SK-N-SH (cell line): Measurements from ENCODE around the gene PLEKHG7. TPM values are rescaled to one million over a fixed set of nuclear protein-coding genes. Genes with fewer than 3 reads are reported as not detected.

Experiments
- CTCF ChIA-PET: fragments of 300-600, 350-600 bp; formaldehyde crosslinking; extraction: SDS; loops from one replicate; lab custom pipeline; 2021; lab: Yijun Ruan, JAX
- POLR2A ChIA-PET: fragments of 350-600 bp; sonication (Branson Sonifier 250); formaldehyde crosslinking; extraction: SDS; loops from one replicate; lab custom pipeline; 2020; ENCODE audit warnings: antibody characterized with exemption, inconsistent platforms; lab: Yijun Ruan, JAX
- DNase-seq: peaks from one replicate; pipeline ENCODE4 v3.0.0; 2012
- H2AFZ ChIP-seq: fragments of 200-600 bp; sonication (generic); 2 replicates; pipeline ENCODE4 v1.8.1; 2016; ENCODE audit warnings: antibody characterized with exemption, mild to moderate bottlenecking, low read depth
- H3F3A ChIP-seq: fragments of 200-600 bp; sonication (generic); replicated peaks from 2 replicates; pipeline ENCODE3; 2016; ENCODE audit warnings: antibody characterized with exemption, mild to moderate bottlenecking; ENCODE audit not compliant: insufficient read depth
- H3K27ac ChIP-seq, 2 experiments: fragments of 200-500 bp in 1 of 2; fragments of 200-600 bp in 1 of 2; sonication (Bioruptor generic) in 1 of 2; sonication (generic), shearing (Covaris generic) in 1 of 2; 2 replicates each; pipeline versions ENCODE4 v1.5.1 to v1.6.1; 2014 to 2016; ENCODE audit warnings: low read depth in 2 of 2, inconsistent platforms in 1 of 2, low read length in 1 of 2, mild to moderate bottlenecking in 1 of 2, mixed read lengths in 1 of 2
- H3K27me3 ChIP-seq: fragments of 200-600 bp; sonication (generic), shearing (Covaris generic); 2 replicates; pipeline ENCODE4 v1.6.1; 2016; ENCODE audit warnings: mixed run types; ENCODE audit not compliant: insufficient read depth
- H3K36me3 ChIP-seq, 2 experiments: fragments of 200-500 bp in 1 of 2; fragments of 200-600 bp in 1 of 2; sonication (Bioruptor generic) in 1 of 2; sonication (generic) in 1 of 2; replicated peaks in 1 of 2; 2 replicates each; pipeline versions ENCODE3 to v1.5.1; 2014 to 2016; ENCODE audit warnings: low read length in 1 of 2, mild to moderate bottlenecking in 1 of 2; ENCODE audit not compliant: insufficient read depth in 2 of 2, control insufficient read depth in 1 of 2
- H3K4me1 ChIP-seq, 2 experiments: fragments of 200-500 bp in 1 of 2; fragments of 200-600 bp in 1 of 2; sonication (Bioruptor generic) in 1 of 2; sonication (generic), shearing (Covaris generic) in 1 of 2; 2 replicates each; pipeline versions ENCODE4 v1.5.1 to v1.6.1; 2014 to 2016; ENCODE audit warnings: low read depth in 1 of 2, low read length in 1 of 2, mixed run types in 1 of 2; ENCODE audit not compliant: insufficient read depth in 2 of 2, control insufficient read depth in 1 of 2
- H3K4me2 ChIP-seq: fragments of 200-600 bp; sonication (generic), shearing (Covaris generic); 2 replicates; pipeline ENCODE4 v1.6.1; 2017; ENCODE audit warnings: mixed run types
- H3K4me3 ChIP-seq, 2 experiments: fragments of 200-500 bp in 1 of 2; fragments of 200-600 bp in 1 of 2; sonication (Bioruptor generic) in 1 of 2; sonication (generic), shearing (Covaris generic) in 1 of 2; 2 replicates each; pipeline versions ENCODE4 v1.5.1 to v1.8.1; 2014 to 2016; ENCODE audit warnings: low read depth in 2 of 2, inconsistent platforms in 1 of 2, low read length in 1 of 2, mild to moderate bottlenecking in 1 of 2, mixed read lengths in 1 of 2, moderate library complexity in 1 of 2
- H3K79me2 ChIP-seq: fragments of 200-600 bp; sonication (generic); 2 replicates; pipeline ENCODE4 v1.8.1; 2017; ENCODE audit warnings: mild to moderate bottlenecking; ENCODE audit not compliant: insufficient read depth
- H3K9ac ChIP-seq: fragments of 200-600 bp; sonication (generic); 2 replicates; pipeline ENCODE4 v1.6.1; 2017; ENCODE audit warnings: mixed run types
- H3K9me2 ChIP-seq: fragments of 200-600 bp; sonication (generic); 2 replicates; pipeline ENCODE4 v1.6.1; 2017; ENCODE audit warnings: mixed run types
- H3K9me3 ChIP-seq: fragments of 200-600 bp; sonication (generic); 2 replicates; pipeline ENCODE4 v1.6.1; 2017; ENCODE audit warnings: mixed run types, mild to moderate bottlenecking, moderate library complexity
- H4K20me1 ChIP-seq: fragments of 200-600 bp; sonication (generic); 2 replicates; pipeline ENCODE4 v1.6.1; 2017; ENCODE audit warnings: mild to moderate bottlenecking, mixed run types; ENCODE audit not compliant: insufficient read depth
- CHD2 ChIP-seq: fragments of 150-350 bp; IDR thresholded peaks from 2 replicates; pipeline ENCODE4 v1.6.1; 2018; ENCODE audit warnings: low read length; ENCODE audit not compliant: partially characterized antibody
- EP300 ChIP-seq, 2 experiments: IDR thresholded peaks; 2 replicates each; pipeline versions ENCODE4 v1.4.0 to v1.6.1; 2012; ENCODE audit warnings: borderline replicate concordance in 1 of 2, low read depth in 1 of 2, low read length in 1 of 2
- FOXJ3 ChIP-seq: sonication (generic); formaldehyde crosslinking; IDR thresholded peaks from 2 replicates; pipeline ENCODE4 v1.5.1; 2020; ENCODE audit warnings: mild to moderate bottlenecking, missing genetic modification reagents
- GABPA ChIP-seq: IDR thresholded peaks from 2 replicates; pipeline ENCODE4 v1.4.0; 2012; ENCODE audit warnings: low read depth, mild to moderate bottlenecking
- NRF1 ChIP-seq: IDR thresholded peaks from 2 replicates; pipeline ENCODE4 v1.6.1; 2012; ENCODE audit warnings: low read depth, mild to moderate bottlenecking, low read length
- POLR2AphosphoS5 ChIP-seq: IDR thresholded peaks from 2 replicates; pipeline ENCODE4 v1.6.1; 2012; ENCODE audit warnings: low read depth, low read length
- RXRA ChIP-seq: IDR thresholded peaks from 2 replicates; pipeline ENCODE4 v1.4.0; 2012; ENCODE audit warnings: low read depth, mild to moderate bottlenecking, borderline replicate concordance
- SIN3A ChIP-seq: IDR thresholded peaks from 2 replicates; pipeline ENCODE4 v1.6.1; 2012; ENCODE audit warnings: low read depth, mild to moderate bottlenecking, low read length, moderate library complexity, borderline replicate concordance
- SMC3 ChIP-seq: IDR thresholded peaks from 2 replicates; pipeline ENCODE4 v1.6.1; 2012; ENCODE audit warnings: low read depth, low read length, improper control_type of control experiment
- TCF12 ChIP-seq: IDR thresholded peaks from 2 replicates; pipeline ENCODE4 v1.4.0; 2012
- TEAD4 ChIP-seq: IDR thresholded peaks from 2 replicates; pipeline ENCODE4 v1.4.0; 2012; ENCODE audit warnings: mild to moderate bottlenecking, borderline replicate concordance; ENCODE audit not compliant: insufficient read depth
- ZBTB33 ChIP-seq: IDR thresholded peaks from 2 replicates; pipeline ENCODE4 v1.4.0; 2012; ENCODE audit warnings: low read depth, borderline replicate concordance
- WGBS: methylation state at CpG from one replicate; pipeline ENCODE4 v1.1.6; 2017; ENCODE audit warnings: low lambda C conversion rate; 5-methylcytosine and 5-hydroxymethylcytosine counted together
- polyA plus RNA-seq, 3 experiments: library from polyadenylated mRNA; depleted of rRNA; stranded (reverse); fragments of >200 nt; gene quantifications; 2 replicates each; pipeline ENCODE4 v1.2.3, GENCODE V29; 2012
- TF ChIP-seq, protein P1 (sequence below): IDR thresholded peaks from 2 replicates; pipeline ENCODE4 v1.4.0; 2012; ENCODE audit warnings: low read depth
- TF ChIP-seq, protein P2 (sequence below): IDR thresholded peaks from 2 replicates; pipeline ENCODE4 v1.6.1; 2012; ENCODE audit warnings: mild to moderate bottlenecking, low read depth, low read length, moderate library complexity

Gene PLEKHG7
- polyA plus RNA-seq, 1 of the 3 experiments (the other 2 are of a cell fraction), result not detected

DNA sequence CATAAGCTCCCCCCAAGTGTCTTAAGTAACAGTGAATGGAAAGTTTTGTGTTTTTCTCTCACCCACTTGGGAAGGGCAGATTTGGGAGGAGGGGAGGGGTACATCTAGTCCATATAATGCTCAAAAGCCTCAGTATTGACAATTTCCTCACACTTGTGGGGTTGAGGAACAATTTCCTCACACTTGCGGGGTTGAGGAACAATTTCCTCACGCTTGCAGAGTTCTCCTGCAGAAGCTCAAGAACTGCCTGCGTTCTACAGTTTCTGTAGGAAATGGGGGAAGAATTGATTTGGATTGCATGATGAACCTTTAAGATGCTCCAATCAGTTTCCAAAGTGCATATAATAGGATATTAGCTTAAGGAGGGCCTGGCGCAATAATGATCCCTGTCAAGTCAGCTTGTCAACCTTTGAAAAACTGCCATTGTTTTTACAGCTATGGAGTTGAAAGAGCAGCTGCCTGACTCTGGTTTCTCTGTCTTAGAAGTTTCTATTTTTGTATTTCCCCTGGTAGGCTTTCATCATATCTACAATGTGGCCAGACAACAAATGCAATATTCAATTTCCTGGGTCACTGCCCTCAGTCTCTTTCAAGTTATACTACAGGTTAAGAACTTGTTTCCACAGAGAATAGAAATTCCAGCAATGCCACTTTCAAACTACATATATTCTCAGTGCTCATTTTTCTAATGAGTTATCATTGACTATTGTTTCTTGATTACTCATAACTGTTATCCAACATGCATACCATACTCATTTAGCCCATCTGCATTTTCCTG is 66.5 kb downstream of the PLEKHG7 start:
- no peaks in the 10 kb centered on the region for H3K9me2 ChIP-seq
- peaks cover 2 to 13% of the 10 kb centered on the region in 2 experiments for H3K36me3 ChIP-seq
- no peak overlapping the region for H3K27ac ChIP-seq
- ChIA-PET CTCF (interaction anchor here (0.9 to 1.5 kb wide), 2 partner anchors 9 to 218 kb away, joined by 3 to 4 read pairs; no protein-coding TSS in a partner anchor), POLR2A (no interaction called here)
- H3K9me3 ChIP-seq, result no peaks in the 10 kb centered on the region; the same call in 1 of the 2 replicates
- no peak overlapping the region for H3K4me3 ChIP-seq
- no peaks in the 10 kb centered on the region for H4K20me1 ChIP-seq
- DNase-seq, result no peak
- no peak overlapping the region for H2AFZ ChIP-seq
- H3K9ac ChIP-seq, result no peak overlapping the region
- WGBS, result 97% methylated on average over 4 of the region's 4 CpGs
- no peaks in the 10 kb centered on the region for H3F3A ChIP-seq
- H3K79me2 ChIP-seq, result no peaks in the 10 kb centered on the region
- TF ChIP-seq TEAD4 (no peak), GABPA (no peak), SIN3A (no peak), FOXJ3 (CRISPR knock-in tag) (no peak), NRF1 (no peak), SMC3 (no peak), ZBTB33 (no peak), EP300 (IDR thresholded peaks at IDR 0.05; ENCODE audit: borderline replicate concordance in 1 of 2, low read depth in 1 of 2, low read length in 1 of 2) (no peak), CHD2 (no peak), TCF12 (no peak), POLR2AphosphoS5 (no peak), RXRA (no peak)
- TF ChIP-seq, protein P1, sequence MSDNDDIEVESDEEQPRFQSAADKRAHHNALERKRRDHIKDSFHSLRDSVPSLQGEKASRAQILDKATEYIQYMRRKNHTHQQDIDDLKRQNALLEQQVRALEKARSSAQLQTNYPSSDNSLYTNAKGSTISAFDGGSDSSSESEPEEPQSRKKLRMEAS, result no peak
- TF ChIP-seq, protein P2, sequence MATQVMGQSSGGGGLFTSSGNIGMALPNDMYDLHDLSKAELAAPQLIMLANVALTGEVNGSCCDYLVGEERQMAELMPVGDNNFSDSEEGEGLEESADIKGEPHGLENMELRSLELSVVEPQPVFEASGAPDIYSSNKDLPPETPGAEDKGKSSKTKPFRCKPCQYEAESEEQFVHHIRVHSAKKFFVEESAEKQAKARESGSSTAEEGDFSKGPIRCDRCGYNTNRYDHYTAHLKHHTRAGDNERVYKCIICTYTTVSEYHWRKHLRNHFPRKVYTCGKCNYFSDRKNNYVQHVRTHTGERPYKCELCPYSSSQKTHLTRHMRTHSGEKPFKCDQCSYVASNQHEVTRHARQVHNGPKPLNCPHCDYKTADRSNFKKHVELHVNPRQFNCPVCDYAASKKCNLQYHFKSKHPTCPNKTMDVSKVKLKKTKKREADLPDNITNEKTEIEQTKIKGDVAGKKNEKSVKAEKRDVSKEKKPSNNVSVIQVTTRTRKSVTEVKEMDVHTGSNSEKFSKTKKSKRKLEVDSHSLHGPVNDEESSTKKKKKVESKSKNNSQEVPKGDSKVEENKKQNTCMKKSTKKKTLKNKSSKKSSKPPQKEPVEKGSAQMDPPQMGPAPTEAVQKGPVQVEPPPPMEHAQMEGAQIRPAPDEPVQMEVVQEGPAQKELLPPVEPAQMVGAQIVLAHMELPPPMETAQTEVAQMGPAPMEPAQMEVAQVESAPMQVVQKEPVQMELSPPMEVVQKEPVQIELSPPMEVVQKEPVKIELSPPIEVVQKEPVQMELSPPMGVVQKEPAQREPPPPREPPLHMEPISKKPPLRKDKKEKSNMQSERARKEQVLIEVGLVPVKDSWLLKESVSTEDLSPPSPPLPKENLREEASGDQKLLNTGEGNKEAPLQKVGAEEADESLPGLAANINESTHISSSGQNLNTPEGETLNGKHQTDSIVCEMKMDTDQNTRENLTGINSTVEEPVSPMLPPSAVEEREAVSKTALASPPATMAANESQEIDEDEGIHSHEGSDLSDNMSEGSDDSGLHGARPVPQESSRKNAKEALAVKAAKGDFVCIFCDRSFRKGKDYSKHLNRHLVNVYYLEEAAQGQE, result no peak
- H3K27me3 ChIP-seq, result no peaks in the 10 kb centered on the region
- no peak overlapping the region for H3K4me2 ChIP-seq
- no peaks in the 10 kb centered on the region; a peak in 2 of 4 replicates for H3K4me1 ChIP-seq
